SU-DHL-6 (cell line): Measurements from ENCODE around the gene ENDOU.

Experiments
- H2AFZ ChIP-seq: fragments of 200-600 bp; sonication (generic); 2 replicates; pipeline ENCODE4 v1.6.1; 2014; ENCODE audit warnings: low read depth, mild to moderate bottlenecking, moderate library complexity, mixed read lengths, antibody characterized with exemption, low read length; ENCODE audit not compliant: severe bottlenecking
- H3F3A ChIP-seq: fragments of 200-600 bp; shearing (Covaris generic); 2 replicates; pipeline ENCODE4 v1.6.0; 2016; ENCODE audit warnings: antibody characterized with exemption, mild to moderate bottlenecking; ENCODE audit not compliant: insufficient read depth
- H3K27ac ChIP-seq: fragments of 200-600 bp; sonication (generic); 2 replicates; pipeline ENCODE4 v1.5.1; 2016; ENCODE audit warnings: low read depth, mild to moderate bottlenecking, low read length, moderate library complexity, mixed read lengths
- H3K27me3 ChIP-seq: fragments of 200-600 bp; sonication (generic), shearing (Covaris generic); 2 replicates; pipeline ENCODE4 v1.6.0; 2014; ENCODE audit warnings: mild to moderate bottlenecking, low read length
- H3K36me3 ChIP-seq: fragments of 200-600 bp; sonication (generic); 2 replicates; pipeline ENCODE4 v1.6.1; 2014; ENCODE audit warnings: mild to moderate bottlenecking, low read length, mixed read lengths
- H3K4me2 ChIP-seq: fragments of 300-600, 200-600 bp; shearing (Covaris generic), sonication (generic); 2 replicates; pipeline ENCODE4 v1.6.0; 2014; ENCODE audit warnings: low read length, low read depth, mild to moderate bottlenecking; ENCODE audit not compliant: poor library complexity, severe bottlenecking
- H3K4me3 ChIP-seq: fragments of 200-600 bp; sonication (generic); 2 replicates; pipeline ENCODE4 v1.5.1; 2014; ENCODE audit warnings: antibody characterized with exemption, low read length, mild to moderate bottlenecking, mixed read lengths; ENCODE audit not compliant: insufficient read depth, poor library complexity, severe bottlenecking
- H3K79me2 ChIP-seq: fragments of 200-600 bp; sonication (generic); 2 replicates; pipeline ENCODE4 v1.6.1; 2014; ENCODE audit warnings: mild to moderate bottlenecking, low read length, moderate library complexity; ENCODE audit not compliant: insufficient read depth
- H3K9ac ChIP-seq: fragments of 200-600 bp; sonication (generic); 2 replicates; pipeline ENCODE4 v1.7.0; 2014; ENCODE audit warnings: mild to moderate bottlenecking, low read length
- H3K9me2 ChIP-seq: fragments of 200-600 bp; sonication (generic); replicated peaks from 2 replicates; pipeline ENCODE4 v1.6.1; 2014; ENCODE audit warnings: low read length; ENCODE audit not compliant: insufficient read depth
- H3K9me3 ChIP-seq: fragments of 200-600 bp; sonication (generic); 2 replicates; pipeline ENCODE4 v1.6.1; 2014; ENCODE audit warnings: low read length, mixed read lengths; ENCODE audit not compliant: insufficient read depth
- H4K20me1 ChIP-seq: fragments of 200-600 bp; sonication (generic); 2 replicates; pipeline ENCODE4 v1.6.1; 2014; ENCODE audit warnings: low read depth, mild to moderate bottlenecking, antibody characterized with exemption, low read length, moderate library complexity, mixed read lengths
- EZH2phosphoT487 ChIP-seq: fragments of 200-600 bp; sonication (generic), shearing (Covaris generic); conservative IDR thresholded peaks from 2 replicates; pipeline ENCODE4 v1.6.1; 2018; ENCODE audit warnings: mild to moderate bottlenecking, antibody characterized with exemption, low read length, moderate library complexity, mixed read lengths
- TF ChIP-seq, protein P1 (sequence below): fragments of 200-600 bp; sonication (generic); IDR thresholded peaks from one replicate; pipeline ENCODE4 v1.5.1; 2017; ENCODE audit warnings: antibody characterized with exemption, mild to moderate bottlenecking, low read length, moderate library complexity; ENCODE audit not compliant: insufficient read depth, poor library complexity, severe bottlenecking

ENDOU gene

DNA sequence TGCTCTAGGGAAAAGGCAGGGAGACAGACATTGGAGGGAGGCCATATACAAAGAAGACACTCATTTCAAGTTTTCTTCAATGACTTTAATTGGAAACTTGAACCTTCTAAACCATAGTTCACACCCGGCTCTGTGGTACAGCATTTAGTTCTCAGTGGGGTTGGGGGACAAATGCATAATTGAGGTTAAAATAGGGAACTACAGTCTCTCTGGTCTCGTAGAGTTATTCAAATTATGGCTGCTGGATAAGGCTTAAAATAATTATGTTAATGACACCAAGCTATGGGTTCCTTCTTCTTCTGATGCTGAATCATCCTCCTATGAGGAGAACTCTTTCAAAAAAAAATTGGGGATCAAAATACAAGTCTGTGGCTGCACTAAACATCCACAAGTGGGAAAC, 15.6 kb downstream of the ENDOU start:
- H3K9me2 ChIP-seq, result no peaks in the 10 kb centered on the region
- H3K36me3 ChIP-seq, result no peaks in the 10 kb centered on the region
- no peak overlapping the region for H2AFZ ChIP-seq
- H3K4me2 ChIP-seq, result peak overlapping the region; percentile 25
- H3F3A ChIP-seq, result peaks cover 12% of the 10 kb centered on the region; the same call in 1 of the 2 replicates
- H4K20me1 ChIP-seq, result no peaks in the 10 kb centered on the region
- H3K9me3 ChIP-seq, result no peaks in the 10 kb centered on the region
- no peak overlapping the region for H3K9ac ChIP-seq
- peaks cover 12% of the 10 kb centered on the region for H3K79me2 ChIP-seq
- H3K27me3 ChIP-seq, result no peaks in the 10 kb centered on the region
- no peak overlapping the region for H3K4me3 ChIP-seq
- H3K27ac ChIP-seq, result 0 out of 2 replicates have a peak overlapping the region, but pooled peaks have one; percentile 17
- no peak for TF ChIP-seq EZH2phosphoT487
- TF ChIP-seq, protein P1, sequence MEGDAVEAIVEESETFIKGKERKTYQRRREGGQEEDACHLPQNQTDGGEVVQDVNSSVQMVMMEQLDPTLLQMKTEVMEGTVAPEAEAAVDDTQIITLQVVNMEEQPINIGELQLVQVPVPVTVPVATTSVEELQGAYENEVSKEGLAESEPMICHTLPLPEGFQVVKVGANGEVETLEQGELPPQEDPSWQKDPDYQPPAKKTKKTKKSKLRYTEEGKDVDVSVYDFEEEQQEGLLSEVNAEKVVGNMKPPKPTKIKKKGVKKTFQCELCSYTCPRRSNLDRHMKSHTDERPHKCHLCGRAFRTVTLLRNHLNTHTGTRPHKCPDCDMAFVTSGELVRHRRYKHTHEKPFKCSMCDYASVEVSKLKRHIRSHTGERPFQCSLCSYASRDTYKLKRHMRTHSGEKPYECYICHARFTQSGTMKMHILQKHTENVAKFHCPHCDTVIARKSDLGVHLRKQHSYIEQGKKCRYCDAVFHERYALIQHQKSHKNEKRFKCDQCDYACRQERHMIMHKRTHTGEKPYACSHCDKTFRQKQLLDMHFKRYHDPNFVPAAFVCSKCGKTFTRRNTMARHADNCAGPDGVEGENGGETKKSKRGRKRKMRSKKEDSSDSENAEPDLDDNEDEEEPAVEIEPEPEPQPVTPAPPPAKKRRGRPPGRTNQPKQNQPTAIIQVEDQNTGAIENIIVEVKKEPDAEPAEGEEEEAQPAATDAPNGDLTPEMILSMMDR, result no peak

DNA sequence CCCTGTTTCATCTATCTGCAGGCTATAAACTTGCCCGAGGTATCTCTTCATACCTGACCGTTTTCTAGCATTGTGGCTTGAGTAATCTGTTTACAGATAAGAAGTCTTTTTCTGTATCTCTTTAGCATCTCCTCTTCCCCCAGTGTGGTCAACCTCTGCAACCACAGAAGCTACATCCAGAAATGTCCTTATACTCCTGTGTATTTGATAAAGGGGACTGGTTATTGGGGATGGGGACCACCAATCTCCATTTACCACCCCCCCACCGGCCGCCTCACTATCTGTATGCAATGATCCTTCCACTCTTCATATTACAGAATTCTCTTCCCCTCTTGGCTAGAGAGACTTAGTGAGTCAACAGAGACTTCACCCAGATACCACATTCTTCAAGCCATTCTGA, 16.1 kb downstream of the ENDOU start:
- Histone ChIP-seq H3K9me3 (no peaks in the 10 kb centered on the region), H3K9me2 (no peaks in the 10 kb centered on the region), H3K4me3 (no peak overlapping the region), H3K36me3 (no peaks in the 10 kb centered on the region), H2AFZ (no peak overlapping the region), H3K27me3 (no peaks in the 10 kb centered on the region), H3K9ac (no peak overlapping the region), H3F3A (peaks cover 12% of the 10 kb centered on the region; the same call in 1 of the 2 replicates), H3K79me2 (peaks cover 16% of the 10 kb centered on the region), H4K20me1 (no peaks in the 10 kb centered on the region), H3K4me2 (peak overlapping the region; percentile 25), H3K27ac (0 out of 2 replicates have a peak overlapping the region, but pooled peaks have one; percentile 17)
- TF ChIP-seq, protein P1, result no peak
- no peak for TF ChIP-seq EZH2phosphoT487

DNA sequence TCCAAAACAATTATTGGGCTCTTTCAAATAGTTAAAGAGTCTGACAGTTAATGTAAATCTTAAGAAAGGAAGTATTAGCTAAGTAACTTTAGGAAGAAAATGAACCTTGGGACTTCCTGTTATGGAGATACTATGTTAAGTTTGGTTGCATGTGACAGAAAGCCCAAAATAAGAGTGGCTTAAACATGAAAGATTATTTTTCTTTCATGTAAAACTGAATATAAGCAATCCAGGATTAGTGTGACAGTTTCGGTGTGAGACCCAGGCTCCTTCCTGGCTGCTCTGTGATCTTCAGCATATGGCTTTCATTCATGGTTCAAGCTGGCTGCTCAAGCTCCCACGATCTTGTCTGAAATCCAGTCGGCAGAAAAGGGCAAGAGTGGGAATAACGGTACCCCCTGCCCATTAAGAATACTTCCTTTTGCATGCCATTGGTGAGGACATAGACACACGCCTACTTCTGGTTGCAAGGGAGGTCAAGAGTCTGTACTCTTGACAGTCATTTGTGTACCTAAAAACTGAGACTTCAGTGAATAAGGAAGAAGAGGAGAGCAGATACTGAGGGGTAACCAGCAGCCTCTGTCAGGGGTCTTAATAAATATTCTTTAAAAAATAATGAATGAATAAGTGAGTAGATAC, 17.3 kb downstream of the ENDOU start:
- Histone ChIP-seq H4K20me1 (no peaks in the 10 kb centered on the region), H3K79me2 (peaks cover 28% of the 10 kb centered on the region), H3K9ac (no peak overlapping the region), H3K27me3 (no peaks in the 10 kb centered on the region), H3K4me3 (no peak overlapping the region), H2AFZ (no peak overlapping the region), H3K9me2 (no peaks in the 10 kb centered on the region), H3K4me2 (peak overlapping the region; percentile 98), H3F3A (peaks cover 12% of the 10 kb centered on the region; the same call in 1 of the 2 replicates), H3K9me3 (no peaks in the 10 kb centered on the region), H3K36me3 (no peaks in the 10 kb centered on the region), H3K27ac (no peak overlapping the region)
- TF ChIP-seq, protein P1, result no peak
- TF ChIP-seq EZH2phosphoT487, result no peak
